ENCODE results near the gene LRRC63.

- no peak for TF ChIP-seq CTCF (IDR thresholded peaks at IDR 0.05)
- TF ChIP-seq POLR2A (IDR thresholded peaks at IDR 0.05): no peak
- TF ChIP-seq POLR2AphosphoS5 (IDR thresholded peaks at IDR 0.05; ENCODE audit: insufficient read depth in 1 of 2, low read depth in 1 of 2): no peak
These were observed 101.3 kb downstream of the LRRC63 start for GRCh38 chr13:46313024-46313423.
